ENCODE measurements around the gene KRT85. TPM values are rescaled to one million over a fixed set of nuclear protein-coding genes. Genes with fewer than 3 reads are reported as not detected.
"Not testable (repeated sequence)": the region's sequence is repeated elsewhere in the genome, so short reads cannot be mapped to it uniquely, and the experiment has no call there.

KRT85 gene
- total and polyA plus RNA-seq, 12 donors = not detected

DNA sequence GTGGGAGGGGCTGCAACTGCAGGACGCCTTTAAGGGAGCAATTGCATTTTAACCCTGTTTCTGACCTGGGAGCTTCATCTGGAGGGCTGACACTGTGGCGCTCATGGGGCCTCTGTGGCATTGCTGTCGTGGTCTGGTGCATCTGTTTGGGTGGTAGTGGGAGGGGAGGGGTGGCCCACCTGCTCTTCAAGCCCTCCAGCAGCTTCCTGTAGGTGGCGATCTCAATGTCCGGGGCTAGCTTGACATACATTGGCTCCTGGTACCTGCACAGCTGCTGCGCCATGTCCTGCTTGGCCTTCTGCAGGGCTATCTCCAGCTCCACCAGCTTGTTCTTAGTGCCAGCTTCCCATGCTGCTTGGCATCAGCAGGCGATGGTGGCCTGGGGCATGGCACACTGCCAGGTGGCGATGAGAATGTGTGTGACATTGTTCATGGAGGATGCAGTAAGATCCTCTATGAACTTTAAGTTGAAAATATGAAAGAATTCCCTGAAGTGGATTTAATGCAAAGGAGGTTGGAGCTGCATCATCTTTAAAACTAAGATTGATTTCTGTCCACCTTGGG, 46.6 kb upstream of the KRT85 start:
- TF ChIP-seq, protein P1, sequence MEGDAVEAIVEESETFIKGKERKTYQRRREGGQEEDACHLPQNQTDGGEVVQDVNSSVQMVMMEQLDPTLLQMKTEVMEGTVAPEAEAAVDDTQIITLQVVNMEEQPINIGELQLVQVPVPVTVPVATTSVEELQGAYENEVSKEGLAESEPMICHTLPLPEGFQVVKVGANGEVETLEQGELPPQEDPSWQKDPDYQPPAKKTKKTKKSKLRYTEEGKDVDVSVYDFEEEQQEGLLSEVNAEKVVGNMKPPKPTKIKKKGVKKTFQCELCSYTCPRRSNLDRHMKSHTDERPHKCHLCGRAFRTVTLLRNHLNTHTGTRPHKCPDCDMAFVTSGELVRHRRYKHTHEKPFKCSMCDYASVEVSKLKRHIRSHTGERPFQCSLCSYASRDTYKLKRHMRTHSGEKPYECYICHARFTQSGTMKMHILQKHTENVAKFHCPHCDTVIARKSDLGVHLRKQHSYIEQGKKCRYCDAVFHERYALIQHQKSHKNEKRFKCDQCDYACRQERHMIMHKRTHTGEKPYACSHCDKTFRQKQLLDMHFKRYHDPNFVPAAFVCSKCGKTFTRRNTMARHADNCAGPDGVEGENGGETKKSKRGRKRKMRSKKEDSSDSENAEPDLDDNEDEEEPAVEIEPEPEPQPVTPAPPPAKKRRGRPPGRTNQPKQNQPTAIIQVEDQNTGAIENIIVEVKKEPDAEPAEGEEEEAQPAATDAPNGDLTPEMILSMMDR (IDR thresholded peaks at IDR 0.05) = no peak
- TF ChIP-seq POLR2A (IDR thresholded peaks at IDR 0.05) = no peak
- Histone ChIP-seq H3K4me3 (no peak overlapping the region), H3K36me3 (replicated peaks in 1 of 2) (no peaks in the 10 kb centered on the region), H3K27ac (no peak overlapping the region), H3K4me1 (replicated peaks in 1 of 2) (no peaks in the 10 kb centered on the region), H3K9me3 (replicated peaks in 1 of 3) (no peaks in the 10 kb centered on the region), H3K27me3 (no peaks in the 10 kb centered on the region)
- no peak for DNase-seq
- intact Hi-C loops (cut with DNase I) = no loop called here
- WGBS, 4 donors = 69 to 90% (median 74%) methylated on average over 5 to 8 of the region's 8 CpGs

DNA sequence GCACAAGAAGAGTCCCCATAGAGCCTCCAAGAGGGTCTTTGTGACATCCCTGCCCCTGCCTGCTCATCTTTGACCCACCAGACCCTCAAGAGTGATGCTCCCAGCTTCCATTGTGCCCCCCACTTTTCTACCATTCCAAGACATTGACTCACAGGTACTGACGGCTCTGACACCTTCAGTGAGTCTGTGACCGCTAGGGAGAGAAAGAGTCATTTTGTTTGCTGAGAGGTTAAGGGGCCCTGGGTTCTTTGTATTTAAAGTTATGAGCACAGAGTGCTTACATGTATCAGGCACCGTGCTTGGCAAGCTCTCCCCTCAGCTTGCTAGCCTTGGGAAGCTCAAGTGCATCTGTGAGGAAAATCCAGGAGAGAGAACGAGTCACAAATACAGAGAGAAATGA, 45.9 kb upstream of the KRT85 start:
- Histone ChIP-seq H3K9me3 (replicated peaks in 1 of 3) (no peaks in the 10 kb centered on the region), H3K36me3 (replicated peaks in 1 of 2) (no peaks in the 10 kb centered on the region), H3K4me3 (no peak overlapping the region), H3K27me3 (no peaks in the 10 kb centered on the region), H3K27ac (no peak overlapping the region), H3K4me1 (replicated peaks in 1 of 2) (no peaks in the 10 kb centered on the region)
- no peak for DNase-seq
- TF ChIP-seq, protein P1 (IDR thresholded peaks at IDR 0.05) = no peak
- no peak for TF ChIP-seq POLR2A (IDR thresholded peaks at IDR 0.05)
- intact Hi-C loops (cut with DNase I) = no loop called here
- 47 to 58% (median 51%) methylated on average over 4 of the region's 4 CpGs for WGBS, 4 donors

DNA sequence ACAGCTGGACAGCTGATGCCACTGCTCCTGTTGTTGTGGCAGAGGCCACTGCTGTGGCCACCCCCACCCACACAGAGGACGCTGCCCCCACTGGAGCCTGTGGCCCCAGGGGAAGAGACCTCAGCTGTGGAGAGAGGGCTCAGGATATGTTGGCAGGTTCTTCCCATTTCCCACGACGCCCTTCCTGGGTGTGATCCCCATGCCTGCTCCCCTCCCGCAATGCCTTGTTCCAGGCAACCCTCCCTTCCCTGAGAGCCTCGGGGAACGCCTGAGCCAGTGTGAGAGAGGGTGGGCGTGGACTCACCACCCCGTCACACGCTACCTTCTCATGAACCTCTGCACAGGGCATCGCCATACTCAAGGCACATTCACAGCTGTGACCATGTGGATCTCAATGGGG, 44.5 kb upstream of the KRT85 start:
- TF ChIP-seq POLR2A (IDR thresholded peaks at IDR 0.05) = no peak
- TF ChIP-seq, protein P1 (IDR thresholded peaks at IDR 0.05) = no peak
- intact Hi-C loops (cut with DNase I) = no loop called here
- 81 to 91% (median 84%) methylated on average over 9 to 10 of the region's 10 CpGs for WGBS, 4 donors
- Histone ChIP-seq H3K4me1 (replicated peaks in 1 of 2) (no peaks in the 10 kb centered on the region), H3K4me3 (no peak overlapping the region), H3K9me3 (replicated peaks in 1 of 3) (no peaks in the 10 kb centered on the region), H3K36me3 (replicated peaks in 1 of 2) (no peaks in the 10 kb centered on the region), H3K27me3 (no peaks in the 10 kb centered on the region), H3K27ac (no peak overlapping the region)
- no peak for DNase-seq

DNA sequence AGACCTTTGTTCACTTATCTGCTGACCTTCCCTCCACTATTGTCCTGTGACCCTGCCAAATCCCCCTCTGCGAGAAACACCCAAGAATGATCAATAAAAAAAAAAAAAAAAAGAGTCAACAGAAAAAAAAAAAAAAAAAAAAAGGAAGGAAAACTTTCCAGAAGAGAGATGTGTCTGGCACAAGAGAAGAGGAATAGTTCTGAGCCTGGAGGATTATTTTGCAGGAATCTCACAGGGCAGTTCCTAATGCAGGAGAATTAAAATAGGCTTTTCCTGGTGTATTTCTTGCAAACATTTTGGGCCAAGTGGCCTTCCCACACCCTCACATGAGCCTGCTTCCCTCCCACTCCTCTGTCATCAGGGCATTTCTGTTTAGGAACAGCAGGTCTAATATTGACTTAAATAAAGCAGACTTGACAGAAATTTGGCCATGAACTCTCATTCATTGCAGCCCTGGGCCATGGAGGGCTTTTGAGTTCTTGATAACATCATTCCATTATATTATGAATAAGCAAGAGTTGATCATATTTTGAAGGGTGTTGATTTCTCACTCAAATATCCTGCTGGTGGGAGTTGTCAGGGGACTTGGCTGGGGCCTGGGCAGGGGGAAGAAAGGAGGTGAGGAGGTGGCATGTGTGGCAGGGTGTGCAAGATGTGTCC, 43.4 kb upstream of the KRT85 start:
- DNase-seq; H3K27me3 ChIP-seq; intact Hi-C loops (cut with DNase I); H3K4me3 ChIP-seq; H3K9me3 ChIP-seq (replicated peaks in 1 of 3); H3K4me1 ChIP-seq (replicated peaks in 1 of 2); H3K27ac ChIP-seq; H3K36me3 ChIP-seq (replicated peaks in 1 of 2): not testable (repeated sequence)
- WGBS, 4 donors = 67% methylated on average over 1 of the region's 1 CpG; no CpG with 5 or more reads in 3 of the 4 donors

DNA sequence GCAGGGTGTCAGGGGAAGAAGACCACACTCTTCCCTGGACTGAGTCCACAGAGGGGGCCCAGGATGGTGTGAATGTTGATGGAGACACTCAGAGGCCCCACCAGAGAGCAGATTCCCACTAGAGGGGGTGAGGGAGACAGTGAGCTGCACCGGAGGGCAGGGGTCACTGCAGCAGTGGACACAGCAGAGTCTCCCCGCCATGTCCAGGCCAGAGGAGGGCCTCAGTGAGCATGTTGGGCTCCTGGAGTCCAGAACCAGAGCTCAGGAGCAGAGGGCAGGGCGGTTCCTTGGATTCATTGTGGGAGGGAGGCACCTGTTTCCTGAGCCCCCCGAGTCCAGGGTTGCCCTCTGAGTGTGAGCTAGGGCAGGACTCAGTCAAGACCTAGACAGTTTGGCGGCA, 40.6 kb upstream of the KRT85 start:
- 77 to 100% (median 84%) methylated on average over 1 to 5 of the region's 5 CpGs for WGBS, 4 donors
- Histone ChIP-seq H3K4me3 (no peak overlapping the region), H3K27ac (no peak overlapping the region), H3K9me3 (replicated peaks in 1 of 3) (no peaks in the 10 kb centered on the region), H3K4me1 (replicated peaks in 1 of 2) (no peaks in the 10 kb centered on the region), H3K36me3 (replicated peaks in 1 of 2) (no peaks in the 10 kb centered on the region), H3K27me3 (no peaks in the 10 kb centered on the region)
- TF ChIP-seq POLR2A (IDR thresholded peaks at IDR 0.05) = no peak
- TF ChIP-seq, protein P1 (IDR thresholded peaks at IDR 0.05) = no peak
- intact Hi-C loops (cut with DNase I) = no loop called here
- no peak for DNase-seq

All from adrenal gland (tissue), 12 donors.